Mononuclear cell (primary cell): ENCODE data around the gene RUBCN. TPM values are rescaled to one million over a fixed set of nuclear protein-coding genes. Genes with fewer than 3 reads are reported as not detected.
A peak's percentile ranks its signal among the peaks of the same experiment; 100 is the strongest.

Source experiments
- H3K27me3 ChIP-seq: 2 replicates; pipeline ENCODE4 v1.6.0; 2011; ENCODE audit warnings: low read length, control low read depth; ENCODE audit not compliant: insufficient read depth
- H3K4me1 ChIP-seq: 2 replicates; pipeline ENCODE4 v1.5.1; 2011; ENCODE audit warnings: mild to moderate bottlenecking, low read length, control low read depth; ENCODE audit not compliant: insufficient read depth
- H3K4me3 ChIP-seq: 2 replicates; pipeline ENCODE4 v1.5.1; 2011; ENCODE audit warnings: mild to moderate bottlenecking, low read length, moderate library complexity
- H3K9me3 ChIP-seq: 2 replicates; pipeline ENCODE4 v1.5.1; 2011; ENCODE audit warnings: low read depth, mild to moderate bottlenecking, control low read depth, low read length
- total RNA-seq: library from RNA; depleted of rRNA; stranded (reverse); fragments of >200 nt; gene quantifications from one replicate; pipeline ENCODE4 v1.2.3, GENCODE V29; 2012

RUBCN gene
- total RNA-seq: 36.7 TPM

GRCh38 chr3:197736491-197737318 lies at the start of gene RUBCN:
Gene RUBCN (minus strand): TSS chr3:197736904. CDS start chr3:197736719, 185 bp downstream.
- H3K27me3 ChIP-seq: no peaks in the 10 kb centered on the region
- peaks cover 35% of the 10 kb centered on the region for H3K4me1 ChIP-seq
- no peaks in the 10 kb centered on the region for H3K9me3 ChIP-seq
- peak within 1 kb of the TSS; percentile 87 for H3K4me3 ChIP-seq

- H3K9me3 ChIP-seq: no peaks in the 10 kb centered on the region
- no peaks in the 10 kb centered on the region for H3K4me1 ChIP-seq
- H3K4me3 ChIP-seq: no peak overlapping the region
- no peaks in the 10 kb centered on the region for H3K27me3 ChIP-seq
These were observed 47.4 kb upstream of the RUBCN start for GRCh38 chr3:197784019-197784585.

DNA sequence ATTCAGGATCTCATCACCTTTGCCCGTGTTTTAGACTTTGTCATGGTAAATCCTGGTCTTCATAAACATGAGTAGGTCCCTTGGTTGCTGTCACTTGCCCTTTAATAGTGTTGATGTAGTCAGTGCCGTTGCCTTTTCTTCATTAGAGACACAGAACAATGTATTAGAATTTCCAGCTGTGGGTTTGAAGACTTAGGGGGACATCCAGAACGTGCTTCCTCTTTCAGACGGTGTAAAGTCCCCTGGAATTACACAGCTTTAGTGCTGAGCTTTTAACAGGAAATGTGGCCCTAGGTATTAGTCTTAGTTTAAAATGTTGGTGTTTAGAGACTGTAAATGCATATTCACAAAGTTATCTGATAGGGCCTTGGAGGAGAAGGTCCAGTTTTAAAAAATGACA lies 45.5 kb upstream of the RUBCN start:
- H3K4me1 ChIP-seq: no peaks in the 10 kb centered on the region
- H3K9me3 ChIP-seq: no peaks in the 10 kb centered on the region
- no peaks in the 10 kb centered on the region for H3K27me3 ChIP-seq
- no peak overlapping the region for H3K4me3 ChIP-seq

- Histone ChIP-seq H3K4me3 (no peak overlapping the region), H3K27me3 (no peaks in the 10 kb centered on the region), H3K4me1 (no peaks in the 10 kb centered on the region), H3K9me3 (no peaks in the 10 kb centered on the region)
These were observed 38.6 kb upstream of the RUBCN start for GRCh38 chr3:197775317-197775716.

GRCh38 chr3:197761784-197762183 lies 25.1 kb upstream of the RUBCN start:
- Histone ChIP-seq H3K4me3 (no peak overlapping the region), H3K27me3 (no peaks in the 10 kb centered on the region), H3K4me1 (no peaks in the 10 kb centered on the region), H3K9me3 (no peaks in the 10 kb centered on the region)

DNA sequence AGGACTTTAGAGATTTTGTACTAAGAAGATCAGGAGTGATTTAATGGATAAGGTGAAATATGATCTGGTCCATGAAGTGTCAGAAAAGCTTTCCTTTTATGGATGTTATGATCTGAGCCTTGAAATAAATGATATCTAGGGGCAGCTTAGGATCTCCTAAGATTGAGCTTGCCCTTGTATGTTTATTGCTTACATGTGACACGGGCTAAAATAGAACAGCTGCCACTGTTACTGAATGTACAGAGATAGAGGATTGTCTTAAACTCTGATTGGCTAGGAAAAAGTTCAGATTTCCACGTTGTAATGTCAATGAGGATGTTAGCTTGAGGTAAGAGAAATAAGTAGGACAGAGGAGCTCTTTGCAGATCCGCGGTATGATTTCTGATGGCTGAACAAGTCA lies 21.8 kb upstream of the RUBCN start:
- H3K27me3 ChIP-seq: no peaks in the 10 kb centered on the region
- H3K9me3 ChIP-seq: no peaks in the 10 kb centered on the region
- H3K4me1 ChIP-seq: no peaks in the 10 kb centered on the region
- no peak overlapping the region for H3K4me3 ChIP-seq

DNA sequence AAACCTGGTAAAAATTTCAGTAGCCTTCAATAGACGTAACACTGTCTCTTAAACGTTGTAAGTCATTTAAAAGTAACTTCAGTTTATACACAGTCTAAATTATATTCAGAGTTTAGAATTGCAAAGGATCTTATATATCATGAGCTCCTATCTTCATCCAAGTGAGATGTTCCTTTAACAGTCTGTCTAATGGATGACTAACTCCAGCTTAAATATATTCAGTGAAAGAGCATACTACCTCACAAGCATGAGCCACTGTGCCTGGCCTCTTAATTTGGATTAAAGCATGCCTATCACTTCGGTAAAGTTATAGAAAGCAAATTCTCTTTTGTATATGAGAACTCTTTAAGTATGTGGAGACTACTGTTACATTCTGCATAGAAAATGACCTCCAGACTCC lies 20.0 kb upstream of the RUBCN start:
- peaks cover 10% of the 10 kb centered on the region for H3K4me1 ChIP-seq
- no peaks in the 10 kb centered on the region for H3K27me3 ChIP-seq
- H3K4me3 ChIP-seq: no peak overlapping the region
- no peaks in the 10 kb centered on the region for H3K9me3 ChIP-seq

DNA sequence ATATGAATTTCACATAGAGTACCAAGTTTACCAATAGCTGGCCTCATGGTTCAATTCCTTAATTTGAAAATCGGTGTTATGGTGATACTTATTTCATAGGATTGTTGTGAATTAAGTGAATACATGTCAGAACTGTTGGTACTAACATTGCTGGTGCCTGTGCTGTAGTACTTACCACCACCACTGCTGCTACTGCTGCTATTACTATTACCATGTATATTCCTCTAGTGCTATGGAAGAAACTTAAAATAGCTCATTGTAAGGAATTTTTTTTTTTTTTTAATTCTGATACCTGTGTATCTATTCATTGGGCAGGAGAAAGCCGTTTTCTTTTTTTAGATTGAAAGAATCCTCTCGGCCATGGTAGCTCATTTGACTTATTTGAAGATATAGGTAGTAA lies 16.6 kb upstream of the RUBCN start:
- no peak overlapping the region for H3K4me3 ChIP-seq
- peaks cover 28% of the 10 kb centered on the region for H3K4me1 ChIP-seq
- no peaks in the 10 kb centered on the region for H3K9me3 ChIP-seq
- H3K27me3 ChIP-seq: no peaks in the 10 kb centered on the region

GRCh38 chr3:197752107-197752506 lies 15.4 kb upstream of the RUBCN start:
- Histone ChIP-seq H3K9me3 (no peaks in the 10 kb centered on the region), H3K4me3 (no peak overlapping the region), H3K4me1 (peaks cover 33% of the 10 kb centered on the region)

GRCh38 chr3:197750858-197751737 lies 14.4 kb upstream of the RUBCN start:
- Histone ChIP-seq H3K9me3 (no peaks in the 10 kb centered on the region), H3K4me1 (peaks cover 40% of the 10 kb centered on the region), H3K27me3 (no peaks in the 10 kb centered on the region), H3K4me3 (peak overlapping the region; percentile 70)

More at GRCh38 chr3:197752107-197752506, 15.4 kb upstream of the RUBCN start:
- no peaks in the 10 kb centered on the region for H3K27me3 ChIP-seq

DNA sequence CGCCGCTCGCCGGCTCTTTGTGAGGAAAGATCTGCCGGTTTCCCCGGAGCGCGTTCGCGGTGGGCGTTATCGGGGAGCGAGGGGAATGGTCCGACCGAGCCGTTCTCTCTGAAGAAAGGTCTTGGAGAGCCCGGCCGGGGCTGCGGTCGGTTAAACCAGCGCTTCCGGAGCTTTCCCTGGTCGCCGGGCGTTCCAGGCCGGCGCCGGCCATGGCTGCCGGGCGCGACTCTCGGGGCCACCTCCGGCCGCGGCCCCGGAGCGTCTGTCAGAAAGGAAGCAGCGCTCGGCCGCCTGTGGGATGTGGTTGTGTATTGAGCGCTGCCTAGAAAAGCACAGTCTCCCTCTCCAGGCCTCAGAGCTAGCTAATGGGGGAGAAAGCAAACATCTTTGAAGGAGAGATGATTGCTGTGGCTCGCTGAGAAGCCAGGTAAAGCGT lies 13.7 kb upstream of the RUBCN start:
- H3K9me3 ChIP-seq: no peaks in the 10 kb centered on the region
- no peaks in the 10 kb centered on the region for H3K27me3 ChIP-seq
- peaks cover 43% of the 10 kb centered on the region for H3K4me1 ChIP-seq
- H3K4me3 ChIP-seq: peak overlapping the region; percentile 70

DNA sequence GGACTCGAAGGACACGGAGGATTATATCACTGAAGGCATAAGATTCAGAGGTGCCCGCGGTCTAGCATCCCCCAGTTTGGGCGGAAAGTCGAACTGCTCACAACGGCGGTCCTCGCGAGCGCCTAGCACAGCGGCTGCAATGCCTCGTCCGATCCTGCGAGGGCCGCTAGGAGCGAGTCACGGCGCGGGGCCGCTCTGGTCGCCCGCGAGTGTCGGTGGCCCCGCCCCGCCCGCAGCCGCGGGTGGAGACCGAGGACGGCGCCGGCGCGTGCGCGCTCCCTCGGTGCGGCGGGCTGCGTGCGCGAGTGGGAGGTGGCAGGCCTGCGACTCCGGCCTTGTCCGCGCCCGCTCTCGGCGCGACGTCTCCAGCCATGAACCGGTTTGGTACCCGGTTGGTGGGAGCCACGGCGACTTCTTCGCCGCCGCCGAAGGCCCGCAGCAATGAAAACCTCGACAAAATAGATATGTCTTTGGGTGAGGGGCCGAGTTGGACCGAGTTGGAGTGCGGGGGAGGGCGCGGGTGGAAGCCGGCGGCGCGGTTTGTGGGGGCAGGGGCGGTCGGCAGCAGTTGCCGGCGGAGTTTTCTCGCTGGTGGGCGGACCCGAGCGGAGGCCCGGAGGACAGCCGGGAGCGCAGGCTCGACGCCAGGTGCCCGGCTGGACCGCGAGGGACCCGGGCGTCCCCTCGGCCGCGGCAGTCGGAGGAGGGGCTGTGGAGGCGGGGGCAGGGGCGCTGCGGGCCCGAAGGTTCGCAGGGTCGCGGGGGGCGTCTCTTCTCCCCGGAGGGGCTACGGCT lies 13.1 kb upstream of the RUBCN start, which contains the start of gene FYTTD1:
TSS of gene FYTTD1 (plus strand) at position 283 of the 795 bp plus-strand sequence. CDS start at position 372, 89 bp downstream.
- peaks cover 43% of the 10 kb centered on the region for H3K4me1 ChIP-seq
- H3K27me3 ChIP-seq: no peaks in the 10 kb centered on the region
- no peaks in the 10 kb centered on the region for H3K9me3 ChIP-seq
- H3K4me3 ChIP-seq: peak within 1 kb of the TSS; percentile 70

DNA sequence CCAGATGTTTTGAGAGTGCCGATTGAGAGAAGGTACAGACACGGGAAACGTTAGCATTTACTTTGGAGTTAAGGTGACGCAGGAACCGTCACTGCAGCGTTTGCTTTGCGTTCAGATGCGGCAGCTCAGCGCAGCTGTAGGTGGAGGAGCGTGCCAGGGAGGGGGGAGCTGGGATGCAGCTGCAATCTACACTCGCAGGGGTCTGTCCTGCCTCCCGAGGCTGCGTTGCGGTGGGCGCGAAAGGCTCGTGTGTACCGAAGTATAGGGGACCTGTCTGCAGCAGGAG lies 12.6 kb upstream of the RUBCN start:
- Histone ChIP-seq H3K4me1 (peaks cover 43% of the 10 kb centered on the region), H3K4me3 (peak overlapping the region; percentile 70), H3K27me3 (no peaks in the 10 kb centered on the region), H3K9me3 (no peaks in the 10 kb centered on the region)

DNA sequence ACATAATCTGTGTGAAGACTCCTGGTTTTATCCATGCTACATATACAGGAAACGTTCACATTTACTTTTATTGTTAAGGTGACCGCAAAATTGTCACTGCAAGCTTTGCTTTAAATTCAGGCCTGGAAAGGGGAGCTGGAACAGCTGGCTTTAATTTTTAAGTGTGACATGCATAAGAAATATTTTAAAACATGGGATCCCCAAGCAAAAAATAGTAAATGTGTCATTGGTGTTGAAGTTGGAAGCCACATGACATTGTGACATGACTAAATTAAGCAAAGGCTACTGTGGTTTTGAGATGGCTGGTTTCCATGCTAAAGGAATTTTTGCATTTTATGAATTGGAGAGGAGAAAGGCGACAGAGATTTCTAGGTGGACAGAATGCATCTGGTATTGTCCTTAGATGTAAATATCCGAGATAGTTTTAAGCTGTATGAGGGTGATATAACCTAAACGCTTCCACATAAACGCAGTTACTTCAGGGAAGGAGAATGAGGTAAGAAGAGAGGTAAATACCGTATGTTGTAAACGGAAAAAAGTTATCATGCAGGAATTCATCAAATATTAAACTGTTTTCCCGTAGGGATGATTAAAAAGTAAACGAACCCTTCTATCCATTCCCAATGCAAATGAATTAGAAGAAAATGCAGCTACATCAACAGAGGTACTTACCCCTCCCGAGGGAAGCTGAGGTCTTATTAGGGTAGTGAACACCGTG lies 12.1 kb upstream of the RUBCN start:
- H3K4me1 ChIP-seq: peaks cover 43% of the 10 kb centered on the region
- no peaks in the 10 kb centered on the region for H3K9me3 ChIP-seq
- no peaks in the 10 kb centered on the region for H3K27me3 ChIP-seq
- peak overlapping the region; percentile 70 for H3K4me3 ChIP-seq
